Measurements from ENCODE around the gene NFIX.

DNA sequence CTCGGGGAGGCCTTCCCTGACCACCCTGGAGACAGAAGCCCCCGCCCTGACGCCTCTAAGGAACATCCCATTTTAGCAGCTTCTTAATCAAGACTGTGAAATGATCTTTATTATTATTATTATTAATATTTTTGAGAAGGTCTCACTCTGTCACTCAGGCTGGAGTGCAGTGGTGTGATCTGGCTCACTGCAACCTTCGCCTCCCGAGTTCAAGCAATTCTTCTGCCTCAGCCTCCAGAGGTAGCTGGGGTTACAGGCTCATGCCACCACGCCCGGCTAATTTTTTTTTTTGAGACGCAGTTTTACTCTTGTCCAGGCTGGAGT, 29.5 kb upstream of the NFIX start:
- TF ChIP-seq, protein P1, sequence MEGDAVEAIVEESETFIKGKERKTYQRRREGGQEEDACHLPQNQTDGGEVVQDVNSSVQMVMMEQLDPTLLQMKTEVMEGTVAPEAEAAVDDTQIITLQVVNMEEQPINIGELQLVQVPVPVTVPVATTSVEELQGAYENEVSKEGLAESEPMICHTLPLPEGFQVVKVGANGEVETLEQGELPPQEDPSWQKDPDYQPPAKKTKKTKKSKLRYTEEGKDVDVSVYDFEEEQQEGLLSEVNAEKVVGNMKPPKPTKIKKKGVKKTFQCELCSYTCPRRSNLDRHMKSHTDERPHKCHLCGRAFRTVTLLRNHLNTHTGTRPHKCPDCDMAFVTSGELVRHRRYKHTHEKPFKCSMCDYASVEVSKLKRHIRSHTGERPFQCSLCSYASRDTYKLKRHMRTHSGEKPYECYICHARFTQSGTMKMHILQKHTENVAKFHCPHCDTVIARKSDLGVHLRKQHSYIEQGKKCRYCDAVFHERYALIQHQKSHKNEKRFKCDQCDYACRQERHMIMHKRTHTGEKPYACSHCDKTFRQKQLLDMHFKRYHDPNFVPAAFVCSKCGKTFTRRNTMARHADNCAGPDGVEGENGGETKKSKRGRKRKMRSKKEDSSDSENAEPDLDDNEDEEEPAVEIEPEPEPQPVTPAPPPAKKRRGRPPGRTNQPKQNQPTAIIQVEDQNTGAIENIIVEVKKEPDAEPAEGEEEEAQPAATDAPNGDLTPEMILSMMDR (IDR thresholded peaks at IDR 0.05 in 4 of 5, conservative IDR thresholded peaks at IDR 0.05 in 1 of 5) = no peak
- no peak for TF ChIP-seq POLR2A (IDR thresholded peaks at IDR 0.05)

Data from gastrocnemius medialis (tissue), 4 donors.